SK-N-SH (cell line): Measurements from ENCODE around the gene ABCC12. TPM values are rescaled to one million over a fixed set of nuclear protein-coding genes. Genes with fewer than 3 reads are reported as not detected.

Experiments used
- CTCF ChIA-PET: fragments of 300-600, 350-600 bp; formaldehyde crosslinking; extraction: SDS; loops from one replicate; lab custom pipeline; 2021; lab: Yijun Ruan, JAX
- POLR2A ChIA-PET: fragments of 350-600 bp; sonication (Branson Sonifier 250); formaldehyde crosslinking; extraction: SDS; loops from one replicate; lab custom pipeline; 2020; ENCODE audit warnings: antibody characterized with exemption, inconsistent platforms; lab: Yijun Ruan, JAX
- DNase-seq: peaks from one replicate; pipeline ENCODE4 v3.0.0; 2012
- H2AFZ ChIP-seq: fragments of 200-600 bp; sonication (generic); 2 replicates; pipeline ENCODE4 v1.8.1; 2016; ENCODE audit warnings: antibody characterized with exemption, mild to moderate bottlenecking, low read depth
- H3F3A ChIP-seq: fragments of 200-600 bp; sonication (generic); replicated peaks from 2 replicates; pipeline ENCODE3; 2016; ENCODE audit warnings: antibody characterized with exemption, mild to moderate bottlenecking; ENCODE audit not compliant: insufficient read depth
- H3K27ac ChIP-seq, 2 experiments: fragments of 200-500 bp in 1 of 2; fragments of 200-600 bp in 1 of 2; sonication (Bioruptor generic) in 1 of 2; sonication (generic), shearing (Covaris generic) in 1 of 2; 2 replicates each; pipeline versions ENCODE4 v1.5.1 to v1.6.1; 2014 to 2016; ENCODE audit warnings: low read depth in 2 of 2, inconsistent platforms in 1 of 2, low read length in 1 of 2, mild to moderate bottlenecking in 1 of 2, mixed read lengths in 1 of 2
- H3K27me3 ChIP-seq: fragments of 200-600 bp; sonication (generic), shearing (Covaris generic); 2 replicates; pipeline ENCODE4 v1.6.1; 2016; ENCODE audit warnings: mixed run types; ENCODE audit not compliant: insufficient read depth
- H3K36me3 ChIP-seq, 2 experiments: fragments of 200-500 bp in 1 of 2; fragments of 200-600 bp in 1 of 2; sonication (Bioruptor generic) in 1 of 2; sonication (generic) in 1 of 2; replicated peaks in 1 of 2; 2 replicates each; pipeline versions ENCODE3 to v1.5.1; 2014 to 2016; ENCODE audit warnings: low read length in 1 of 2, mild to moderate bottlenecking in 1 of 2; ENCODE audit not compliant: insufficient read depth in 2 of 2, control insufficient read depth in 1 of 2
- H3K4me1 ChIP-seq, 2 experiments: fragments of 200-500 bp in 1 of 2; fragments of 200-600 bp in 1 of 2; sonication (Bioruptor generic) in 1 of 2; sonication (generic), shearing (Covaris generic) in 1 of 2; 2 replicates each; pipeline versions ENCODE4 v1.5.1 to v1.6.1; 2014 to 2016; ENCODE audit warnings: low read depth in 1 of 2, low read length in 1 of 2, mixed run types in 1 of 2; ENCODE audit not compliant: insufficient read depth in 2 of 2, control insufficient read depth in 1 of 2
- H3K4me2 ChIP-seq: fragments of 200-600 bp; sonication (generic), shearing (Covaris generic); 2 replicates; pipeline ENCODE4 v1.6.1; 2017; ENCODE audit warnings: mixed run types
- H3K4me3 ChIP-seq, 2 experiments: fragments of 200-500 bp in 1 of 2; fragments of 200-600 bp in 1 of 2; sonication (Bioruptor generic) in 1 of 2; sonication (generic), shearing (Covaris generic) in 1 of 2; 2 replicates each; pipeline versions ENCODE4 v1.5.1 to v1.8.1; 2014 to 2016; ENCODE audit warnings: low read depth in 2 of 2, inconsistent platforms in 1 of 2, low read length in 1 of 2, mild to moderate bottlenecking in 1 of 2, mixed read lengths in 1 of 2, moderate library complexity in 1 of 2
- H3K79me2 ChIP-seq: fragments of 200-600 bp; sonication (generic); 2 replicates; pipeline ENCODE4 v1.8.1; 2017; ENCODE audit warnings: mild to moderate bottlenecking; ENCODE audit not compliant: insufficient read depth
- H3K9ac ChIP-seq: fragments of 200-600 bp; sonication (generic); 2 replicates; pipeline ENCODE4 v1.6.1; 2017; ENCODE audit warnings: mixed run types
- H3K9me2 ChIP-seq: fragments of 200-600 bp; sonication (generic); 2 replicates; pipeline ENCODE4 v1.6.1; 2017; ENCODE audit warnings: mixed run types
- H3K9me3 ChIP-seq: fragments of 200-600 bp; sonication (generic); 2 replicates; pipeline ENCODE4 v1.6.1; 2017; ENCODE audit warnings: mixed run types, mild to moderate bottlenecking, moderate library complexity
- H4K20me1 ChIP-seq: fragments of 200-600 bp; sonication (generic); 2 replicates; pipeline ENCODE4 v1.6.1; 2017; ENCODE audit warnings: mild to moderate bottlenecking, mixed run types; ENCODE audit not compliant: insufficient read depth
- FOXJ3 ChIP-seq: sonication (generic); formaldehyde crosslinking; IDR thresholded peaks from 2 replicates; pipeline ENCODE4 v1.5.1; 2020; ENCODE audit warnings: mild to moderate bottlenecking, missing genetic modification reagents
- FOXM1 ChIP-seq: IDR thresholded peaks from 2 replicates; pipeline ENCODE4 v1.4.0; 2012; ENCODE audit warnings: low read depth, mild to moderate bottlenecking
- GATA2 ChIP-seq: sonication (generic); formaldehyde crosslinking; IDR thresholded peaks from 2 replicates; pipeline ENCODE4 v1.5.0; 2020; ENCODE audit warnings: mild to moderate bottlenecking, missing genetic modification reagents
- IRF3 ChIP-seq: fragments of 150-350 bp; IDR thresholded peaks from 2 replicates; pipeline ENCODE4 v1.6.1; 2016; ENCODE audit warnings: mild to moderate bottlenecking, low read depth, low read length
- NFIC ChIP-seq: IDR thresholded peaks from 2 replicates; pipeline ENCODE4 v1.4.0; 2012; ENCODE audit warnings: borderline replicate concordance
- POLR2AphosphoS5 ChIP-seq: IDR thresholded peaks from 2 replicates; pipeline ENCODE4 v1.6.1; 2012; ENCODE audit warnings: low read depth, low read length
- TAF1 ChIP-seq: IDR thresholded peaks from 2 replicates; pipeline ENCODE4 v1.6.1; 2012; ENCODE audit warnings: low read depth, mild to moderate bottlenecking, low read length, moderate library complexity, borderline replicate concordance
- USF2 ChIP-seq: fragments of 150-350 bp; IDR thresholded peaks from 2 replicates; pipeline ENCODE4 v1.6.1; 2017; ENCODE audit warnings: antibody characterized with exemption, low read length, low read depth, borderline replicate concordance
- YY1 ChIP-seq: IDR thresholded peaks from 2 replicates; pipeline ENCODE4 v1.4.0; 2012; ENCODE audit warnings: low read depth, mild to moderate bottlenecking
- WGBS: methylation state at CpG from one replicate; pipeline ENCODE4 v1.1.6; 2017; ENCODE audit warnings: low lambda C conversion rate; 5-methylcytosine and 5-hydroxymethylcytosine counted together
- polyA plus RNA-seq, 3 experiments: library from polyadenylated mRNA; depleted of rRNA; stranded (reverse); fragments of >200 nt; gene quantifications; 2 replicates each; pipeline ENCODE4 v1.2.3, GENCODE V29; 2012
- TF ChIP-seq, protein P1 (sequence below): IDR thresholded peaks from 2 replicates; pipeline ENCODE4 v1.6.1; 2012; ENCODE audit warnings: mild to moderate bottlenecking, low read depth, low read length, moderate library complexity
- TF ChIP-seq, protein P2 (sequence below): IDR thresholded peaks from 2 replicates; pipeline ENCODE4 v1.4.0; 2012; ENCODE audit warnings: low read depth, borderline replicate concordance

ABCC12 gene
- polyA plus RNA-seq, 1 of the 3 experiments (the other 2 are of a cell fraction): not detected

- no peaks in the 10 kb centered on the region for H4K20me1 ChIP-seq
- no peaks in the 10 kb centered on the region; a peak in 1 of 4 replicates for H3K4me1 ChIP-seq
- H3F3A ChIP-seq: no peaks in the 10 kb centered on the region
- H3K27ac ChIP-seq: no peak overlapping the region
- no peak overlapping the region for H3K4me2 ChIP-seq
- WGBS: 66% methylated on average over 4 of the region's 4 CpGs
- POLR2A ChIA-PET: no interaction called here
- no peaks in the 10 kb centered on the region for H3K36me3 ChIP-seq
- CTCF ChIA-PET: interaction anchor here (1.1 kb wide), 1 partner anchor 23 kb away, joined by 3 read pairs; no protein-coding TSS in a partner anchor
- H3K4me3 ChIP-seq: no peak overlapping the region
- H3K27me3 ChIP-seq: no peaks in the 10 kb centered on the region
- H3K9me3 ChIP-seq: no peaks in the 10 kb centered on the region
- H2AFZ ChIP-seq: no peak overlapping the region
- H3K79me2 ChIP-seq: no peaks in the 10 kb centered on the region
- TF ChIP-seq YY1: no peak
- no peak for TF ChIP-seq NFIC
- TF ChIP-seq, protein P1, sequence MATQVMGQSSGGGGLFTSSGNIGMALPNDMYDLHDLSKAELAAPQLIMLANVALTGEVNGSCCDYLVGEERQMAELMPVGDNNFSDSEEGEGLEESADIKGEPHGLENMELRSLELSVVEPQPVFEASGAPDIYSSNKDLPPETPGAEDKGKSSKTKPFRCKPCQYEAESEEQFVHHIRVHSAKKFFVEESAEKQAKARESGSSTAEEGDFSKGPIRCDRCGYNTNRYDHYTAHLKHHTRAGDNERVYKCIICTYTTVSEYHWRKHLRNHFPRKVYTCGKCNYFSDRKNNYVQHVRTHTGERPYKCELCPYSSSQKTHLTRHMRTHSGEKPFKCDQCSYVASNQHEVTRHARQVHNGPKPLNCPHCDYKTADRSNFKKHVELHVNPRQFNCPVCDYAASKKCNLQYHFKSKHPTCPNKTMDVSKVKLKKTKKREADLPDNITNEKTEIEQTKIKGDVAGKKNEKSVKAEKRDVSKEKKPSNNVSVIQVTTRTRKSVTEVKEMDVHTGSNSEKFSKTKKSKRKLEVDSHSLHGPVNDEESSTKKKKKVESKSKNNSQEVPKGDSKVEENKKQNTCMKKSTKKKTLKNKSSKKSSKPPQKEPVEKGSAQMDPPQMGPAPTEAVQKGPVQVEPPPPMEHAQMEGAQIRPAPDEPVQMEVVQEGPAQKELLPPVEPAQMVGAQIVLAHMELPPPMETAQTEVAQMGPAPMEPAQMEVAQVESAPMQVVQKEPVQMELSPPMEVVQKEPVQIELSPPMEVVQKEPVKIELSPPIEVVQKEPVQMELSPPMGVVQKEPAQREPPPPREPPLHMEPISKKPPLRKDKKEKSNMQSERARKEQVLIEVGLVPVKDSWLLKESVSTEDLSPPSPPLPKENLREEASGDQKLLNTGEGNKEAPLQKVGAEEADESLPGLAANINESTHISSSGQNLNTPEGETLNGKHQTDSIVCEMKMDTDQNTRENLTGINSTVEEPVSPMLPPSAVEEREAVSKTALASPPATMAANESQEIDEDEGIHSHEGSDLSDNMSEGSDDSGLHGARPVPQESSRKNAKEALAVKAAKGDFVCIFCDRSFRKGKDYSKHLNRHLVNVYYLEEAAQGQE: no peak
- no peak for DNase-seq
- H3K9ac ChIP-seq: no peak overlapping the region
- no peaks in the 10 kb centered on the region for H3K9me2 ChIP-seq
These were observed 32.0 kb upstream of the ABCC12 start for GRCh38 chr16:48187779-48188178.

- H3K4me2 ChIP-seq: no peak overlapping the region
- no peaks in the 10 kb centered on the region; a peak in 1 of 4 replicates for H3K4me1 ChIP-seq
- H3K9me2 ChIP-seq: no peaks in the 10 kb centered on the region
- no peaks in the 10 kb centered on the region for H3K9me3 ChIP-seq
- CTCF ChIA-PET: interaction anchor here (1.7 to 2.1 kb wide), 2 partner anchors 8 kb away, joined by 5 read pairs; no protein-coding TSS in a partner anchor
- no peaks in the 10 kb centered on the region for H4K20me1 ChIP-seq
- no peak for DNase-seq
- no peaks in the 10 kb centered on the region for H3K79me2 ChIP-seq
- TF ChIP-seq YY1 (no peak), FOXM1 (no peak), FOXJ3 (CRISPR knock-in tag) (no peak), IRF3 (no peak), TAF1 (no peak), POLR2AphosphoS5 (no peak), NFIC (no peak), GATA2 (CRISPR knock-in tag) (no peak), USF2 (no peak)
- TF ChIP-seq, protein P2, sequence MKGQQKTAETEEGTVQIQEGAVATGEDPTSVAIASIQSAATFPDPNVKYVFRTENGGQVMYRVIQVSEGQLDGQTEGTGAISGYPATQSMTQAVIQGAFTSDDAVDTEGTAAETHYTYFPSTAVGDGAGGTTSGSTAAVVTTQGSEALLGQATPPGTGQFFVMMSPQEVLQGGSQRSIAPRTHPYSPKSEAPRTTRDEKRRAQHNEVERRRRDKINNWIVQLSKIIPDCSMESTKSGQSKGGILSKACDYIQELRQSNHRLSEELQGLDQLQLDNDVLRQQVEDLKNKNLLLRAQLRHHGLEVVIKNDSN: no peak
- TF ChIP-seq, all 33 proteins: peak for 0
- no peaks in the 10 kb centered on the region for H3F3A ChIP-seq
- no peak overlapping the region for H2AFZ ChIP-seq
- H3K4me3 ChIP-seq: no peak overlapping the region
- H3K9ac ChIP-seq: no peak overlapping the region
- no peaks in the 10 kb centered on the region for H3K36me3 ChIP-seq
- no peak overlapping the region for H3K27ac ChIP-seq
- POLR2A ChIA-PET: no interaction called here
- 82% methylated on average over 5 of the region's 6 CpGs for WGBS
- no peaks in the 10 kb centered on the region for H3K27me3 ChIP-seq
These were observed 28.9 kb upstream of the ABCC12 start for GRCh38 chr16:48184681-48185080.
